Fibroblast of skin of right biceps (primary cell): ENCODE data around the gene GPR34.
"Not testable (repeated sequence)": the region's sequence is repeated elsewhere in the genome, so short reads cannot be mapped to it uniquely, and the experiment has no call there.

Source experiments
- DNase-seq: peaks from one replicate; pipeline ENCODE4 v3.0.0-alpha.2; 2013

The GPR34 gene

DNA sequence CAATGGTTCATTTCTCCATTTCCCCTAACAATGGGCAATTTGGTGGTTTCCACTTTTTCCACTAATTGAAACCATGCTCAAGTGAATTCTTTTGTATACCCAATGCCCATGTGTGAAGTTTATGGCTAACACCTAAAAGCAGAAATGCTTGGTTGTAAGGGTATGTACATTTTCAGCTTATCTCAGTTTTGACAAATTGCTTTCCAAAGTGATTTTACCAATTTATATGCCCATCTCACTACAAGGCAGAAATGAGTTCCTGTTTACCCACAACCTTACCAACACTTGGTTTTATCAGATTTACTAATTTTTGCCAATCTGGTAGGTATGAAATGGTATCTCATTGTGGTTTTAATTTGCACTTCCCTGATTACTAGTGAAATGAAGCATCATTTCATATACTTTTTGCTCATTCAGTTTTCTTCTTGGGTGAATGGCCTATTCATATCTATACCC is 14.8 kb downstream of the GPR34 start:
- no peak for DNase-seq

DNA sequence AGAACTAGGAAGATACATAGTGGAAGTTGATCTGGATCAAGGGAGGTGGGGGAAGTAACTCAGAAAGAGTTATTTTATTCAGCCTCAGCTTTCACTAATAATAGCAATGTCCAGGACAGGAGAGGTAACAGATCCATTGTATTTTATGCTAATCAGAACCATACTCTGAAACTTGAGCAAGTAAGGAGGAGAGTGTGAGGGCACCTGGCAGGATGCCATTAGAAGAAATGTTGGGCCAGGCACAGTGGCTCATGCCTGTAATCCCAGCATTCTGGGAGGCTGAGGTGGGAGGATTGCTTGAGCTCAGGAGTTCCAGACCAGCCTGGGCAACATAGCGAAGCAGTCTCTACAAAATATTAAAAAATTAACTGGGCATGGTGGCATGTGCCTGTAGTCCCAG is 16.3 kb downstream of the GPR34 start:
- DNase-seq = no peak

DNA sequence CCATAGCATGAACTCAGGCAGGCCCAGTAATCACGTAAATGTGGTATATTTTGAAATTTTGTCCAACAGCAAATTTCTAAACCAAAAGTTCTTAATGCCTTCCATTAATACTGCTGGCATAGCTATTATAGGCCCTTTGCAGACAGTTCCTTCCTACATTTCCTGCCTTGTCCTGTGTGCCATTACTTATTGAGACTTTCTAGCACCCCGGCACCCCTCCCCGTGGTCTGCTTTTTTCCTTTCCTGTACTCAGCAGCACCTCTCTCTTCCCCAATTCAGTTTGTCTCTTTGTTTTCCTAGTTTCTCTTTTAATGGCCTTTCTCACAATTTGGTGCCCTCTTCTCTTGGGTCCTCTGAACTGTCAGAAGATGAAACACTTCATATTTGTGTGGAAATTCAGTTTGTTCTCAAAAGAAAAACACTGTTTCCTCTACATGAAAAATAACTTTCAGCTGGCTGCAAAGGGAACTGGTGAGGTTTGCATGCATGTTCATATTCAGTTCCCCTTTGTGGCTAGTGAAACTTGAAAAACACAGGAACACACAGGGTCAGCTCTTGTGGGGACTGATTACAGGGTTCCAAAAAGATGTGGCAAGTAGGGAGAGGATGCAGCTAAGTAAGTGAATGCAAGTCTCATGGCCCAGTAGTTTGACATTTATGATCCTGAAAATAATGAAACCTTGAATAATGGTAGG is 17.1 kb downstream of the GPR34 start:
- no peak for DNase-seq

GRCh38 chrX:41707218-41707617 is 18.4 kb downstream of the GPR34 start:
- no peak for DNase-seq

- DNase-seq = no peak
These were observed 19.7 kb downstream of the GPR34 start for GRCh38 chrX:41708486-41708885.

GRCh38 chrX:41711021-41711667 is 22.4 kb downstream of the GPR34 start:
- DNase-seq = no peak

- DNase-seq = no peak
These were observed 27.4 kb downstream of the GPR34 start for GRCh38 chrX:41716222-41716621.

- DNase-seq = no peak
These were observed 28.1 kb downstream of the GPR34 start for GRCh38 chrX:41716767-41717473.

DNA sequence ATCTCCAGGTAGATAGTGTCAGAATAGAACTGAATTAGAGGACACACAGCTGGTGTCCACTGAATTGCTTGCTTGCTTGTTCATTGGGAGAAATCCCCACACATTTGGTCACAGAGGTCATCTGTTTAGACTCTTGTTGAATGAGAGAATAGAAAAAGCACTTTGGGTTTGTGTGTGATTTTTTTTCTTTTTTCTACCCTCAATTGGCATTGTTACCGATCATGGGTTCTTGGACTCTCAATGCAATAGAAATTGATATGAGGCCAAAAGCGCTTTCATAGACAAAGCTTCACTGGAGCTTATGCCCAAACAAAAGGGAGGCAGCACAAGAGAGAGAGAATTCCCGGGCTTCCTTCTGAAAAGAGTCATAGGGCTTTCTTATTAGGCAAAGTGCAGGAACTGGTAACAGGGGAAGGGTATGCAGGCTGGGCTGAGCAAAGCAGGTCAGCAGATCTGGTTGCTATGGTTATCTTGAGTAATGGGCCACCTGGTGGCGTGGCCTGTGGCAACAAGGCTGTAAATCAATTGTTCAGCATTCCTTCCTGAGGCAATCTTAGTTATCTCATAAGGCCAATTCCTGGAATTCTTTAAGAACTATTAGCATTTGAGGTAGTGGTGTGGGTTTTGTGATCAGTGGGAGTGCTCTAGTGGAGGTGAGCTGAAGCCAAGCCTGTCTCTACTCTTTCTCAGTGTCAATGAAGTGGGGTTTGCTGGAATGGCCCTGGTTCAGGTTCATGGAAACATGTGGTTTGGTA is 29.9 kb downstream of the GPR34 start:
- DNase-seq = no peak

DNA sequence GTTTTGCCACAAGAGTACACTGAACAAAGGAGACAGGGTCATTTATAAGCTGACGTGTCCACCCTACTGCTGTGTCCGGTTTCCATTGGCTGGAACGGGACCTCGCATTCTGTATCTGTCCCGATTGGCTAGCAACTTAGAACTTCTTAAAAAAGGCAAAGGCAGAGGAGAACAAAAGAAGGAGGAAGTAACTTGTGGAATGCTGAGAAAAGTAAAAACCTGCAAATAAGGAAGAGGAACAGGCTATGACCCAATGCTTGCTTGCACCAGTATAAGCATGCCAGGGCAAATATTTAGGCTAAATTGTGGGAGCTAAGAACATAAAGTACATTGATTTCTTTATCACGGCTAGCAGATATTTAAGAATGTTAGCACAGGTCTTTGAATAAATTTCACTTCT is 30.8 kb downstream of the GPR34 start:
- DNase-seq = not testable (repeated sequence)

DNA sequence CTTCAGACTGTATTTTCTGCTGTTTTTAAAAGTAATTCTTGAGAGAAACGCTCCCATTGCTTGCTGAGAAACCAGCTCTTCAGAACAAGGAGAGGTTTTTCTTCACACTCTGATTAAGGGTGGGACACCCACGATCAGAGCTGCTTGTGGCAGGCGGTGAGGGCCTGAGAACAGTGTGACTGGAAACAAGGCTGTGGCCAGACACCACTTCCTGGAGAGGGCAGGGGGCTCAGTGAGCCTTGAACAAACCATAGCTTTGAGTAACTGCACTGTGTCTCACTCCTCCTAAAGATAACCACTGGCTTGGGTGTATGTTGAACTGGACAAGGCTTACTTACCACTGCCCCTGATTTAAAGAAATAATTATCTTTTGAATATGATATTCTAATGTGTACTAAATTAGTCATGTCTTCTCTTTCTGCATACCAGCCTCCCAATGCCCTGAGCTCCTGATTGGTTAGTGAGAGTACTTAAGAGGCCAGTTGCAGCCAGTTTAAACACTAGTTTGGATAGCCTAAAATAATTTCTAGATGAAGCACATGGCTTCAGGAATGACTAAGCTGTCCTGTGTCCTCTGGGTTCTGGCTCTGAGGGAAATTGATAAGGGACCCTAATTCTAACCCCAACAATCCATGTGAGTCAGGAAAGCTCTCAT is 31.5 kb downstream of the GPR34 start:
- peak; percentile 1 for DNase-seq

GRCh38 chrX:41721590-41721989 is 32.8 kb downstream of the GPR34 start:
- DNase-seq = no peak

GRCh38 chrX:41722214-41722613 is 33.4 kb downstream of the GPR34 start:
- DNase-seq = no peak

- DNase-seq = no peak
These were observed 34.2 kb downstream of the GPR34 start for GRCh38 chrX:41722816-41723618.

DNA sequence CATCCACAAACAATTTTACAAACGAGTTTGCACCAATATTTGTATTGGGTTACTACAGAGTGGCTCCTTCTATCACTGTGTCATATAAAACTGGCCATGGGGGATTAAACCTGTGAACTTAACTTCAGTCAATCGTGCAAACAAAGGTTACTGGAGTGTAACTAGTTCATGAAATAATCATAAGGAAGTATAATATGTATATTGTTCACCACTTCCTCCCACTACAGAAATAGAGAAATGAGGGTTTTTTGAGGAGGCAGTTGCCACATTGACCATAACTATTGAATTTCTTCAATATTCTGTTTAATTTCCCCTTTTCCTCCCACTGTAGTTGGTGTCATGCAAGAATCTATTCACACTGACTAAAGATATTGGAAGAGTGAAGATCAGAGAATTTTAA is 35.1 kb downstream of the GPR34 start, which contains the start of gene GPR82:
GPR82 (plus strand) TSS at position 356 of the 400 bp plus-strand sequence. CDS start 2,846 bp downstream, outside the sequence.
- DNase-seq = no peak

GRCh38 chrX:41728125-41728524 is 39.4 kb downstream of the GPR34 start:
- DNase-seq = no peak

GRCh38 chrX:41730081-41730480 is 41.3 kb downstream of the GPR34 start:
- no peak for DNase-seq

- DNase-seq = no peak
These were observed 43.5 kb downstream of the GPR34 start for GRCh38 chrX:41732260-41732659.

DNA sequence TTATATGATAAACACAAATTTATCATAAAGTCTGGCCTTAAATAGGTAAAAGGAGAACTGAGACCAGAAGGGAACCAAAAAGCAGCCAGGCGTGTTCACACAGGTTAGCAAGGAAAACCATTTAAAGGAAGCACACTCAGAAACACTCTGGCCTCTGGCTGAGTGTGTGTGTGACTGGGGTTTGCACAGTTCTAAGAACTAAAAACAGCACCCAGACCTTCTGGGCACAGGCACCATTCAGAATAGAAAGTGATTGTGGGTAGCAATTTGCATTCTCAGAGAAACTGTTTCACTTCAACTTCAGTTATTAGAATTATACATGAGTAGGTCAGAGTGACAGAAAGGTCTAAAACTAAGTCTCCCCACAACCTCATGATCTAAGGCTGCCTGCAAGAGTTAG is 45.2 kb downstream of the GPR34 start:
- DNase-seq = no peak

DNA sequence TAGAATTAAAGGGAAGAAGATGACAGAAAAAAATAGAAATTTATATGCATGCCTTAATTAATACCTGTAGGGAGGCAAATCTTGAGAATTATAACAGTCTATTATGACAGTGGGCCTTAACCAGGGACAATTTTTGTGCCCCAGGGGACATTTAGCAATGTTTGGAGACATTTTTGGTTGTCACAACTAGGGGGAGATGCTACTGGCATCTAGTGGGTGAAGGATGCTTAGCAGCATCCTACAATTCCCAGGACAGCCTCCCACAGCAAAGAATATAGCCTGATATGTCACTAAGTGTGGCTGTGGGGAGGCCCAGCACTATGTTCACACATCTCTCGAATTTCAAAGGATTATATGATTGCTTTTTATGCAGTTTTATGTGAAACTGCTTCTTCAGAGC is 45.8 kb downstream of the GPR34 start:
- DNase-seq = peak; percentile 5

DNA sequence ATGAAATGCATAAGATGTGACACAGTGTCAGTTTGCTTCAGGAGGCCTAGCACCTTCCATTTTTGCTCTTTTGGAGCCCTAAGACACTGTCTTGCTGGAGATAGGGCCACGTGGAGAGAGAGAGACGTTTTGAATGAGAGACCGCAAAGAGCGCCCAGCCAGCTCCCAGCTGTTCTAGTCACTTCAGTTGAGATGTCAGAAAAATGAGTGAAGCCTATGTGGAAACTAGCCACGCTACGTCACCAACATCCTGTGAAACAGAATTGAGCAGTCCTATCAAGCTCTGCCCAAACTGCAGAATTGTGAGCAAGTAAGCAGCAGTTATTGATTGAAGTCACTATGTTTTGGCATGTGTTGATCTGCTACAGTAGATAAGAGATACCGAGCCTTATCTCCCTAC is 48.3 kb downstream of the GPR34 start:
- DNase-seq = no peak

DNA sequence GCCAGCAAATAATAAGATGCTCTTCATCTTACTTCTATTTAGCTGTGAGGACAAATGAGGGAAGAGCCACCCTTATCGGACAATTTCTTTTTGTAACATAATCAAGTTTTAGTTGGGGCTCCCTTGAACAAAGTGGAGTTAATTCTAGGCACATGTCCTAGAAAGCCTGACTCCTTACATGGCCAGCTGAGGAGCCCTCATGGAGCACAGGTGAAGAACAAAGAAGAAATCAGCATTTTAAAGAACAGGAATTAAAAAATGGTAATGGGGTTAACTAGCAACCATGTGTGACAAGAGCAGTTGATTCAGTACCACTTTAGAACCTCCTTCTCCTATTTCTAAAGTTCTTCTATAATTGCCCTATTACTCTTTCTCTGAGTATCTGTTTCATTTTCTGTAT is 51.1 kb downstream of the GPR34 start:
- DNase-seq = no peak
